Mucosa of rectum (tissue), 2 donors: ENCODE results near the gene PDE6C.

Source experiments
- H3K27ac ChIP-seq, 2 donors: one replicate each; pipeline ENCODE4 v1.7.0; 2013; ENCODE audit warnings: inconsistent platforms in 2 of 2, low read depth in 2 of 2, low read length in 2 of 2
- H3K27me3 ChIP-seq, 2 donors: one replicate each; pipeline ENCODE4 v1.7.0; 2013; ENCODE audit warnings: low read length in 2 of 2; ENCODE audit not compliant: control insufficient read depth in 2 of 2, insufficient read depth in 2 of 2
- H3K36me3 ChIP-seq, 2 donors: one replicate each; pipeline ENCODE4 v1.7.0; 2013; ENCODE audit warnings: low read length in 2 of 2; ENCODE audit not compliant: control insufficient read depth in 2 of 2, insufficient read depth in 2 of 2
- H3K4me1 ChIP-seq, 2 donors: one replicate each; pipeline ENCODE4 v1.7.0; 2013; ENCODE audit warnings: low read length in 2 of 2, mild to moderate bottlenecking in 1 of 2; ENCODE audit not compliant: control insufficient read depth in 2 of 2, insufficient read depth in 2 of 2
- H3K4me3 ChIP-seq, 2 donors: one replicate each; pipeline ENCODE4 v1.7.0; 2013; ENCODE audit warnings: low read length in 2 of 2
- H3K9ac ChIP-seq, 2 donors: one replicate each; pipeline ENCODE4 v1.7.0; 2013; ENCODE audit warnings: low read length in 2 of 2, low read depth in 1 of 2, mild to moderate bottlenecking in 1 of 2
- H3K9me3 ChIP-seq, 2 donors: one replicate each; pipeline ENCODE4 v1.7.0; 2013; ENCODE audit warnings: low read length in 2 of 2; ENCODE audit not compliant: control insufficient read depth in 2 of 2
- donor health status: healthy.
- donor health status: Normal muscosa, but diverticular disease.

PDE6C gene

DNA sequence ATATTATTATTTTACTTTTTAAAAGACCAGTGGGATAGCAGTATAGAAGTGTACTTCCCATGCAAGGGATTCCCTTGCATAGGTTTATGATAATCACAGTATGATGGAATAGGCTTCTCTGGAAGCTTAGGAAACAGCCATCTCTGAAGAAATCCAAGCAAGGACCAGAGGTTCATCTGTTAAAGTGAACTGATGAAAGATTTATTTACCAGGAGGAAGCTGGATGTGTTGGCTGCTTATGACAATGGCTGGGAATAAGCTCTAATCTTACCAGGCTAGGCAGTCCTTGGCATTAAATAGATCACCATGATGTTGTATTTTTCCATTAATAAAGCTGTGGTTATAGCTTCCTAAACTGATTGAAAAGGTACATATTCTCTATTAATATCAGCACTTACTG, 58.0 kb downstream of the PDE6C start:
- Histone ChIP-seq H3K4me3 (no peak overlapping the region), H3K27ac (no peak overlapping the region), H3K9ac (no peak overlapping the region), H3K27me3 (no peaks in the 10 kb centered on the region), H3K36me3 (peaks cover 18 to 32% of the 10 kb centered on the region in 2 donors), H3K9me3 (no peaks in the 10 kb centered on the region), H3K4me1 (no peaks in the 10 kb centered on the region)

DNA sequence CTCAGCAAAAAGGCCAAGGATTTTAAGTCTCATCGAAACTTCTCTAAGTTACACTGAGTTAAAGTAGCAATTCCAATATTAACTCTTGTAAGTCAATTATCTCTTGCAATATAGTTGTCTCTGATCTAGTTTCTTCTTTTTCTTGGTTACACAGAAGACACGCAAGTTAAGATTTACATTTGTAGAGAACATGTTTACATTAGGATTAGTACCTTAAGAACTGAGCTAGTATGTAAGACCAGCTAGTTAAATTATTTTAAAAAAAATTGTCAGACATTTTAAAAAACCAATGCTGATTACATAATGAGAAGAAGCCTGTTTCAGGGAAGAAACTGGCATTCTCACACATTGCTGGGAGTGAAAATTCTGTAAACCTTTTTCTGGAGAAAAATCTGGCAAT, 58.7 kb downstream of the PDE6C start:
- H3K27ac ChIP-seq = no peak overlapping the region
- H3K4me1 ChIP-seq = no peaks in the 10 kb centered on the region
- no peak overlapping the region for H3K9ac ChIP-seq
- no peaks in the 10 kb centered on the region for H3K27me3 ChIP-seq
- peaks cover 14 to 29% of the 10 kb centered on the region in 2 donors for H3K36me3 ChIP-seq
- H3K4me3 ChIP-seq = no peak overlapping the region
- no peaks in the 10 kb centered on the region for H3K9me3 ChIP-seq

DNA sequence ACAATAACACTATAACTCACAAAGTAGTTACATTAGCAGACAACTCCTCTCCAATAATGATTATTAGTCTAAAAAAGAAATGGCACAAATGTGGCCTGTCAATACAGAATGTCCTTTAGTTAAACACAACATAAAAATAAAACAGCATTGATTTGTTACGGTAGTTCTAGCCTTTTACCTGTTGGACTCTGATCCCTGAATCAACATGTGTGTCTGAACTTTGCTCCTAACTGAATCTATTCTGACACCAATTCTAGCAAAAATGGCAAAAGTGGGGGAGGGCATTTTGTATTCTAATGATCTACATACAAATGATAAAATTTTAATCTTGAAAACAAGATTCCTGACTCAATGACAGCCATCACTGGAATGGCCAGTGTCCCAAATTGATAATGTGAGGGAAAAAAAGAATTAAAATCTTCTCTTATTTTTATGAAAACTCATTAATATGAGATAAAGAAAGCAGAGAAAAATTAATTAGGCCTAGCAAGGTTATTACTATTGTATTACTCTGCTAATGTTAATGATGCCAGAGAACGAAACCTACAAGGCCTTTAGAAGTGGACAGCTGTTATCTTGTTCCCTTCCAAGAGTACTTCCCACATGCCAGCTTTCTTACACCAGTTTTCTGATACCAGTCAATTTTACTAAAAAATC, 59.8 kb downstream of the PDE6C start:
- Histone ChIP-seq H3K27ac (no peak overlapping the region), H3K9ac (no peak overlapping the region), H3K9me3 (no peaks in the 10 kb centered on the region), H3K36me3 (peaks cover 14 to 25% of the 10 kb centered on the region in 2 donors), H3K4me3 (no peak overlapping the region), H3K4me1 (no peaks in the 10 kb centered on the region), H3K27me3 (no peaks in the 10 kb centered on the region)

DNA sequence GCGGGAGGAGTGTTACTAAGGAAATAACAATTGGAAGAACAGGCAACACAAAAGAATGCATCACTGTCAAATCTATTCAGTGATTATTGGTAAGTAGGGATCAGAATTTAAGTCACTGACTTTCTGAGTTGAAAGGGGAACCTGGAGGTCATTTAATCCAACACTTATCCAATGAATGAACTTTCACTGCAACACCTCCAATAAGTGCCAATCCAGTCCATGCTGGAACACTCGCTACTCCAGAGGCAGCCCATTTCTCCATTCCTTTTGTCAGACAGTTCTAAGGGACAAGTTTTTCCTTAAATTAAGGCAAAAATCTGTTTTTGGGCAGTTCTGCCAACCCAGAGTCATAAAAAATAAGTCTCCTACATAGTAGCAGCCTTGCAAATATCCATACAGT, 60.6 kb downstream of the PDE6C start:
- H3K9me3 ChIP-seq = no peaks in the 10 kb centered on the region
- no peak overlapping the region for H3K27ac ChIP-seq
- no peak overlapping the region for H3K4me3 ChIP-seq
- H3K9ac ChIP-seq = no peak overlapping the region
- no peaks in the 10 kb centered on the region for H3K27me3 ChIP-seq
- peaks cover 10 to 24% of the 10 kb centered on the region in 2 donors for H3K36me3 ChIP-seq
- H3K4me1 ChIP-seq = no peaks in the 10 kb centered on the region

DNA sequence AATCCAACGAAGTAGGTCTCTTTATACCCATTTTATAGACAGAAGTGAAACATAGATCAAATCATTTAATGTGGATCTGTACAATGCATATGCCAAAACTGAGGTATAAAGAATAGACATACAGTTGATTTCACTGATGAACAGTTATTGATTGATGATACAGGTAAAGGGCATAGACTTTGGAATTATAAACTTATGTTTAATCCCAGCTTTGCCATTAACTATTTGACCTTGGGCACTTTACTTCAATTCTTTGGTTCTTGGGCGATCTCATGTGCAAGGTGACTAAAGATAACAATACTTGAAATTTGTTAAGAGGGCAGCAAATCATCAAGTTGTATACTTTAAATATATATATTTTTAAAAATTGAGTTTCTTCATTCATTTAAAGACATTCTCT, 61.5 kb downstream of the PDE6C start:
- H3K27me3 ChIP-seq = no peaks in the 10 kb centered on the region
- H3K9ac ChIP-seq = no peak overlapping the region
- no peaks in the 10 kb centered on the region for H3K4me1 ChIP-seq
- H3K36me3 ChIP-seq = peaks cover 12 to 31% of the 10 kb centered on the region in 2 donors
- no peaks in the 10 kb centered on the region for H3K9me3 ChIP-seq
- no peak overlapping the region for H3K27ac ChIP-seq
- no peak overlapping the region for H3K4me3 ChIP-seq

DNA sequence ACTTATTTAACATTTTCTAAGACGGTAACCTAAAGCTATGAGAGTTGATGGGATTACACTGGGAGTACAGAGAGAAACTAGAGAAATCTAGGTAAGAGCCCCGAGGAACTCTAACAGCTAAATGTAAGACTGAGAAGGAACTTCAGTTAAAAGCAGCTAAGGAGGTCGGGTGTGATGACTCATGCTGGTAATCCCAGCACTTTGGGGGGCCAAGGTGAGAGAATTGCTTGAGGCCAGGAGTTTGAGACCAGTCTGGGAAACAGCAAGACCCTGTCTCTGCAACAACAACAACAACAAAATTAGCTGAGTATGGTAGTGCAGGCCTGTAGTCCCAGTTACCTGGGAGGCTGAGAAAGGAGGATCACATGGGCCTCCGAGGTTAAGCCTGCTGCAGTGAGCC, 66.0 kb downstream of the PDE6C start:
- Histone ChIP-seq H3K27me3 (no peaks in the 10 kb centered on the region), H3K27ac (no peak overlapping the region), H3K36me3 (peaks cover 17 to 31% of the 10 kb centered on the region in 2 donors), H3K9me3 (no peaks in the 10 kb centered on the region), H3K4me3 (no peak overlapping the region), H3K9ac (no peak overlapping the region), H3K4me1 (no peaks in the 10 kb centered on the region)

DNA sequence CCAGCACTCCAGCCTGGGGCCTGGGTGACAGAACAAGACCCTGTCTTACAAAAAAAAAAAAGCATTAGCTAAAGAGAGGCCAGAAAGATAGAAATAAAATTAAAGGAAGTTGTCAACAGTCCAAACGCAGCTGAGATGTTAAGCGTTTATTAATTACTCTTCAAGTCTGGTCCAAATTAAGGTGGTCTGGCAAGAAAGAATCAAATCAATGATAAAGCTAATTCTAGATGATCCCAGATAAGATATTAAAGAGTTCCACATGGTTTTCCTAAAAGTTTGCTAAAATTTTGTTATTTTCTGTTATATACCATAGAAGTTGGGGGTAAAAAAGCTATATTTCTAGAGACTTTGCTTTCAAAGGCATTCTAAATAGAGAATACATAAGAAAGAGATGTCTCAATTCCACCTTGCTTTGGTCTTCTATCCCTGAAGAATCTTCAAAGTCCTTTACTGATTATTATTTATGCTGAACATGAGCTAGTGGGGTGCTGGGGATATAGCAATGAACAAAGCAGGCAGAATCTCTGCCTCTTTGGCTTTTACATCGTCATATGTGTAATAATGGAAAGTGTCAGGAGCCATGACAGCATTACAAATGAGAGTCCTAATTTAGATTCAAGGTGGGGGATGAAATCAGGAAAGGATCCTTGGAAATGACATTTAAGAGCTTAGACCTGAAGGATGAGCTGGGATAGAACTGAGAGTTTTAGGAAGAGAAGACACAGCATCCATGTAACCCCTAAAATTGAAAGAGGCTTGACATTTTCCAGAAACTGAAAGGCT, 66.7 kb downstream of the PDE6C start:
- Histone ChIP-seq H3K9me3 (no peaks in the 10 kb centered on the region), H3K4me3 (no peak overlapping the region), H3K27me3 (no peaks in the 10 kb centered on the region), H3K4me1 (no peaks in the 10 kb centered on the region), H3K27ac (no peak overlapping the region), H3K9ac (no peak overlapping the region), H3K36me3 (peaks cover 17 to 34% of the 10 kb centered on the region in 2 donors)

DNA sequence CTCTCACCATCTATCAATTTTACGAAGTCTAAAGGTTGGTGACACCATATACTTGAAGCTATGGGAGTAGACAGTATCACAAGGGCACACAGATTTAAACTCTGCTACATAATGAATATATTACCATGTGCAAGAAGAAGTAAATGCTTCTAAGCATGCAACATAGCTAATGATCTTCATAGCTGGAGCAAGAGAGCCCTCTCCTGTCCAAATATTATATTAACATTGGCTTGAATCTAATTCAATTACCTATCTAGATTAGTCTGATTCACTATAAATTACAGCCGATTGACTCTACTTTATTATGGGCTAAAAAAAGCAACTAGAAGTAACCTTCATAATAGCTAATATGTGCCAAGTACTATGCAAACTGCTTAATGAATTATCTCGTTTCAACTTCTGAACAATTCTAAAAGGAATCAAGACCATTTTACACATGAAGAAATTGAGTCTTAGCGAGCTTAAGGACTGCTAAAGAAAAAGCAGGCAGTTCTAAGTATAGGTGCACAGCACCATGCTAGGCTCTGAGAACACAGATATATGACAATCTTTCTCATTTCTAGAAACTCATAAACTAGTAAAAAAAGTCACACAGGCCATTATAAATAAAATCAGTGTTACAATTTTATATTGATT, 68.2 kb downstream of the PDE6C start:
- Histone ChIP-seq H3K36me3 (peaks cover 17 to 29% of the 10 kb centered on the region in 2 donors), H3K4me3 (no peak overlapping the region), H3K9ac (no peak overlapping the region), H3K27ac (no peak overlapping the region), H3K4me1 (no peaks in the 10 kb centered on the region), H3K9me3 (no peaks in the 10 kb centered on the region), H3K27me3 (no peaks in the 10 kb centered on the region)

DNA sequence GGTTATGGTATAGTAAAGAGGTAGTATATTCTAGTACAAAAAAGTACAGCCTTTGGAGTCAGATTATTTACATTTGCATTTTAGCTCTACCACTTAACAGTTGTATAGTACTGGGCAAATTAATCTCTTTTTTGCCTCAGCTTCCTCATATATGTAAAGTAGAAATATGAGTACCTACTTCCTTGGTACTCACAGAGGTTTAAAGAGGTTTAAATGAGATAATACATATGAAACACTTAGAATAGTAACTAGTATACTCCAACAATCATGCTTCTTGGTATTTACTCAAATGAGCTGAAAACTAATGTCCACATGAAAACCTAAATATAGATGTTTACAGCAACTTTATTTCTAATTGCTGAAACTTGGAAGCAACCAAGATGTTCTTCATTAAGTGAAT, 75.4 kb downstream of the PDE6C start:
- H3K9me3 ChIP-seq = no peaks in the 10 kb centered on the region
- peaks cover 8 to 12% of the 10 kb centered on the region in 2 donors for H3K36me3 ChIP-seq
- no peak overlapping the region for H3K9ac ChIP-seq

DNA sequence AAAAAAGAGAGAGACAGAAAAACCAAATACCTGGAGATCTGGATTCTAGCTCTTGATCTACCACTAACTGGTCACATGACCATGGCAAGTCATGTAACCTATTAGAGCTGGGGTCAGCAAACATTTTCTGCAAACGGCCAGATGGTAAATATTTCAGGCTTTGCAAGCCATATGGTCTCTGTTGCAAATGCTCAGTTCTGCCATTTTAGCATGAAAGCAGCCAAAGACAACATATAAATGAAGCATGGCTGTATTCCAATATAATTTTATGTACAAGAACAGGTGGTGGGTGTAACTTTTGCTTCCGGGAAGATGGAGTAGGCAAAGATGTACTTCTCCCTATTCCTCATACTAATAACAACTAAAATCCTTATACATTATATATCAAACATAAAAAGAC, 83.4 kb downstream of the PDE6C start:
- Histone ChIP-seq H3K4me1 (no peaks in the 10 kb centered on the region), H3K9me3 (no peaks in the 10 kb centered on the region), H3K27ac (no peak overlapping the region), H3K9ac (no peak overlapping the region), H3K36me3 (peaks cover 13 to 33% of the 10 kb centered on the region in 2 donors), H3K27me3 (no peaks in the 10 kb centered on the region), H3K4me3 (no peak overlapping the region)

More for the DNA sequence above, 75.4 kb downstream of the PDE6C start:
- Histone ChIP-seq H3K27ac (no peak overlapping the region), H3K27me3 (no peaks in the 10 kb centered on the region), H3K4me3 (no peak overlapping the region), H3K4me1 (no peaks in the 10 kb centered on the region)
